Small intestine (tissue), 7 donors: ENCODE measurements around the gene SYNE1. TPM values are rescaled to one million over a fixed set of nuclear protein-coding genes. Genes with fewer than 3 reads are reported as not detected.
"Not testable (repeated sequence)": the region's sequence is repeated elsewhere in the genome, so short reads cannot be mapped to it uniquely, and the experiment has no call there.

Experiments used
- DNase-seq, 2 donors: peaks; one replicate each; pipeline versions ENCODE4 v3.0.0 to v3.0.0-alpha.2; 2013
- FAIRE-seq: peaks from 2 replicates; lab custom pipeline; 2012; peaks lifted over from hg19 to GRCh38; lab: Jason Lieb, UNC
- H3K27ac ChIP-seq, 3 donors: one replicate each; pipeline ENCODE4 v1.5.1; 2013; ENCODE audit warnings: low read length in 2 of 3, mild to moderate bottlenecking in 2 of 3, control low read depth in 1 of 3, inconsistent platforms in 1 of 3, low read depth in 1 of 3, moderate library complexity in 1 of 3
- H3K27me3 ChIP-seq, 3 donors: one replicate each; pipeline ENCODE4 v1.6.1; 2013; ENCODE audit warnings: low read length in 3 of 3, inconsistent platforms in 1 of 3; ENCODE audit not compliant: control insufficient read depth in 3 of 3, insufficient read depth in 3 of 3
- H3K36me3 ChIP-seq, 3 donors: one replicate each; pipeline ENCODE4 v1.6.1; 2013; ENCODE audit warnings: low read length in 3 of 3, inconsistent platforms in 1 of 3, low read depth in 1 of 3, mild to moderate bottlenecking in 1 of 3, moderate library complexity in 1 of 3; ENCODE audit not compliant: control insufficient read depth in 3 of 3, insufficient read depth in 2 of 3
- H3K4me1 ChIP-seq, 3 donors: one replicate each; pipeline ENCODE4 v1.6.1; 2013; ENCODE audit warnings: low read length in 2 of 3, inconsistent platforms in 1 of 3, low read depth in 1 of 3, mild to moderate bottlenecking in 1 of 3, moderate library complexity in 1 of 3; ENCODE audit not compliant: control insufficient read depth in 3 of 3, insufficient read depth in 2 of 3
- H3K4me3 ChIP-seq, 3 donors: one replicate each; pipeline ENCODE4 v1.5.1; 2013; ENCODE audit warnings: low read length in 3 of 3, control low read depth in 1 of 3, inconsistent platforms in 1 of 3, low read depth in 1 of 3, mild to moderate bottlenecking in 1 of 3, moderate library complexity in 1 of 3
- H3K9me3 ChIP-seq, 2 donors: one replicate each; pipeline ENCODE4 v1.6.1; 2013; ENCODE audit warnings: low read depth in 1 of 2, low read length in 1 of 2; ENCODE audit not compliant: control insufficient read depth in 2 of 2, insufficient read depth in 1 of 2
- WGBS, 3 donors: extraction: QIAGEN DNeasy Blood & Tissue Kit; methylation state at CpG; one replicate each; pipeline ENCODE4 v1.1.7; 2013; 5-methylcytosine and 5-hydroxymethylcytosine counted together
- polyA plus RNA-seq, 4 donors: library from polyadenylated mRNA; stranded (reverse) in 3 of 4; unstranded in 1 of 4; fragments of 200-250 nt in 3 of 4; fragments of 120-200 nt in 1 of 4; gene quantifications; one replicate each; pipeline versions ENCODE4 v1.2.1 to v1.2.3, GENCODE V29; 2013
- donor health status: healthy with polysubstance abuse.
- donor health status: control.
- donor health status: control.
- donor health status: Bipolar disorder and iron deficiency.
- donor health status: healthy.

SYNE1 gene
- polyA plus RNA-seq, 4 donors = 4.0 to 18.9 (median 9.1) TPM

- no peaks in the 10 kb centered on the region for H3K27me3 ChIP-seq
Measured at GRCh38 chr6:152502421-152503188, 134.6 kb downstream of the SYNE1 start.

GRCh38 chr6:152499931-152500330, 137.2 kb downstream of the SYNE1 start:
- 89 to 92% (median 89%) methylated on average over 2 of the region's 2 CpGs for WGBS, 3 donors
- DNase-seq = no peak
- no peaks in the 10 kb centered on the region for H3K4me1 ChIP-seq
- no peak overlapping the region for H3K27ac ChIP-seq
- no peaks in the 10 kb centered on the region for H3K36me3 ChIP-seq
- H3K9me3 ChIP-seq = no peaks in the 10 kb centered on the region
- no peak for FAIRE-seq
- H3K27me3 ChIP-seq = no peaks in the 10 kb centered on the region
- H3K4me3 ChIP-seq = no peak overlapping the region

More at GRCh38 chr6:152502421-152503188, 134.6 kb downstream of the SYNE1 start:
- 67 to 75% (median 71%) methylated on average over 6 of the region's 6 CpGs for WGBS, 3 donors
- H3K27ac ChIP-seq = no peak overlapping the region
- no peaks in the 10 kb centered on the region for H3K9me3 ChIP-seq
- H3K4me1 ChIP-seq = no peaks in the 10 kb centered on the region
- no peak for FAIRE-seq
- DNase-seq = no peak
- no peak overlapping the region for H3K4me3 ChIP-seq
- H3K36me3 ChIP-seq = no peaks in the 10 kb centered on the region

- Histone ChIP-seq H3K9me3 (no peaks in the 10 kb centered on the region), H3K27ac (no peak overlapping the region), H3K27me3 (no peaks in the 10 kb centered on the region), H3K4me1 (no peaks in the 10 kb centered on the region), H3K36me3 (no peaks in the 10 kb centered on the region), H3K4me3 (no peak overlapping the region)
- DNase-seq (no peak), FAIRE-seq (no peak)
- 73 to 83% (median 81%) methylated on average over 5 of the region's 5 CpGs for WGBS, 3 donors
Measured at GRCh38 chr6:152496731-152497130, 140.4 kb downstream of the SYNE1 start.

- H3K9me3 ChIP-seq, H3K27me3 ChIP-seq, H3K4me3 ChIP-seq, H3K36me3 ChIP-seq, H3K27ac ChIP-seq, DNase-seq, H3K4me1 ChIP-seq, FAIRE-seq: not testable (repeated sequence)
- 67 to 84% (median 73%) methylated on average over 6 of the region's 6 CpGs for WGBS, 3 donors
Measured at GRCh38 chr6:152495456-152495855, 141.7 kb downstream of the SYNE1 start.

GRCh38 chr6:152492281-152492680, 144.9 kb downstream of the SYNE1 start:
- H3K27me3 ChIP-seq, H3K36me3 ChIP-seq, H3K4me3 ChIP-seq, DNase-seq, FAIRE-seq, H3K27ac ChIP-seq, H3K9me3 ChIP-seq, H3K4me1 ChIP-seq: not testable (repeated sequence)
- WGBS, 3 donors = 86 to 91% (median 86%) methylated on average over 3 of the region's 3 CpGs

- H3K9me3 ChIP-seq, H3K4me3 ChIP-seq, H3K4me1 ChIP-seq, H3K27me3 ChIP-seq, DNase-seq, FAIRE-seq, H3K36me3 ChIP-seq, H3K27ac ChIP-seq: not testable (repeated sequence)
- 81 to 90% (median 84%) methylated on average over 2 of the region's 2 CpGs for WGBS, 3 donors
Measured at GRCh38 chr6:152491501-152491900, 145.7 kb downstream of the SYNE1 start.

GRCh38 chr6:152490971-152491378, 146.2 kb downstream of the SYNE1 start:
- not testable (repeated sequence) for H3K36me3 ChIP-seq, H3K27me3 ChIP-seq, DNase-seq, H3K4me1 ChIP-seq, H3K9me3 ChIP-seq, H3K4me3 ChIP-seq, FAIRE-seq, H3K27ac ChIP-seq
- WGBS, 3 donors = 73 to 87% (median 80%) methylated on average over 5 of the region's 5 CpGs

- WGBS, 3 donors = 63 to 78% (median 75%) methylated on average over 2 of the region's 2 CpGs
- H3K27me3 ChIP-seq = no peaks in the 10 kb centered on the region
- H3K36me3 ChIP-seq = no peaks in the 10 kb centered on the region
- H3K27ac ChIP-seq = no peak overlapping the region
- H3K9me3 ChIP-seq = no peaks in the 10 kb centered on the region
- H3K4me1 ChIP-seq = peaks cover 0 to 2% (median 0%) of the 10 kb centered on the region in 3 donors
- no peak for FAIRE-seq
- H3K4me3 ChIP-seq = no peak overlapping the region
- no peak for DNase-seq
Measured at GRCh38 chr6:152484806-152485205, 152.4 kb downstream of the SYNE1 start.
